Measurements from ENCODE around the gene C2orf15. TPM values are rescaled to one million over a fixed set of nuclear protein-coding genes. Genes with fewer than 3 reads are reported as not detected.

The C2orf15 gene
- total RNA-seq, 2 donors from 2014 or later, result 3.9 TPM; not detected in 1

GRCh38 chr2:99106913-99107312 is 34.6 kb upstream of the C2orf15 start:
- H3K27me3 ChIP-seq, result no peaks in the 10 kb centered on the region
- no peaks in the 10 kb centered on the region for H3K4me1 ChIP-seq
- intact Hi-C loops (cut with DNase I), result no loop called here
- no peaks in the 10 kb centered on the region for H3K36me3 ChIP-seq (replicated peaks in 1 of 2; ENCODE audit: insufficient read depth in 1 of 2, low read depth in 2 of 2)
- H3K27ac ChIP-seq, result no peak overlapping the region
- ATAC-seq (no peak), DNase-seq (no peak)
- 67 to 74% methylated on average over 2 of the region's 2 CpGs for WGBS, 2 donors
- H3K4me3 ChIP-seq, result no peak overlapping the region
- no peaks in the 10 kb centered on the region for H3K9me3 ChIP-seq
- TF ChIP-seq CTCF (IDR thresholded peaks at IDR 0.05) (no peak), POLR2A (IDR thresholded peaks at IDR 0.05) (no peak)

GRCh38 chr2:99111236-99111635 is 30.3 kb upstream of the C2orf15 start:
- H3K27me3 ChIP-seq, result no peaks in the 10 kb centered on the region
- no peaks in the 10 kb centered on the region for H3K4me1 ChIP-seq
- H3K36me3 ChIP-seq (replicated peaks in 1 of 2; ENCODE audit: insufficient read depth in 1 of 2, low read depth in 2 of 2), result no peaks in the 10 kb centered on the region
- TF ChIP-seq POLR2A (IDR thresholded peaks at IDR 0.05) (no peak), CTCF (IDR thresholded peaks at IDR 0.05) (no peak)
- DNase-seq (no peak), ATAC-seq (no peak)
- intact Hi-C loops (cut with DNase I), result no loop called here
- WGBS, 2 donors, result 53 to 68% methylated on average over 2 of the region's 2 CpGs
- H3K4me3 ChIP-seq, result no peak overlapping the region
- no peak overlapping the region for H3K27ac ChIP-seq
- no peaks in the 10 kb centered on the region for H3K9me3 ChIP-seq

GRCh38 chr2:99111945-99112344 is 29.6 kb upstream of the C2orf15 start:
- ATAC-seq (no peak), DNase-seq (no peak)
- Histone ChIP-seq H3K4me3 (no peak overlapping the region), H3K27me3 (no peaks in the 10 kb centered on the region), H3K4me1 (no peaks in the 10 kb centered on the region), H3K9me3 (no peaks in the 10 kb centered on the region), H3K27ac (no peak overlapping the region), H3K36me3 (replicated peaks in 1 of 2; ENCODE audit: insufficient read depth in 1 of 2, low read depth in 2 of 2) (no peaks in the 10 kb centered on the region)
- WGBS, 2 donors, result 80 to 90% methylated on average over 1 of the region's 1 CpG
- TF ChIP-seq POLR2A (IDR thresholded peaks at IDR 0.05), result no peak
- TF ChIP-seq CTCF (IDR thresholded peaks at IDR 0.05), result no peak
- intact Hi-C loops (cut with DNase I), result no loop called here

DNA sequence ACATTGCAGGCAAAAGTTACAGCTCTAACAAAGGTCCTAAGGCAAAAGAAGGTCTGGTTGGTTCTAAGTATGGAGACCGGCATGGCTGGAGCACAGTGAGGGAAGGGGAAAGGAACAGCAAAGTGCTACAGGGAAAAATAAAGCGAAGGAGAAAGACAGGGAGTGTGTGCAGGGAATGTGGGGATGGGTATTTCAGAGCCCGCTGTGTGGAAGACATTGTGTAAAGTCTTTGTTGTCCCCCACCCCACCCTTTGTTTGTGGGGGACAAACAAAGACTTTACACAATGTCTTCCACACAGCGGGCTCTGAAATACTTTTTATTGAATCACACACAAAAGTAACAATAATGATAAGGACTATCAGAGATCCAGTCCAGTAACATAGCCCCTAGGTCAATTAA is 28.9 kb upstream of the C2orf15 start:
- no peak for ATAC-seq
- 43 to 55% methylated on average over 4 of the region's 4 CpGs for WGBS, 2 donors

More for the DNA sequence above, 28.9 kb upstream of the C2orf15 start:
- TF ChIP-seq CTCF (IDR thresholded peaks at IDR 0.05) (no peak), POLR2A (IDR thresholded peaks at IDR 0.05) (no peak)
- intact Hi-C loops (cut with DNase I), result no loop called here
- Histone ChIP-seq H3K27ac (no peak overlapping the region), H3K36me3 (replicated peaks in 1 of 2; ENCODE audit: insufficient read depth in 1 of 2, low read depth in 2 of 2) (no peaks in the 10 kb centered on the region), H3K9me3 (no peaks in the 10 kb centered on the region), H3K4me1 (no peaks in the 10 kb centered on the region), H3K27me3 (no peaks in the 10 kb centered on the region), H3K4me3 (no peak overlapping the region)
- no peak for DNase-seq
